GM18508 (cell line): Measurements from ENCODE around the gene PRR12.
"Not testable (repeated sequence)": the region's sequence is repeated elsewhere in the genome, so short reads cannot be mapped to it uniquely, and the experiment has no call there.

ENCODE experiments used
- ATAC-seq: cut with Tn5 transposase; IDR thresholded peaks from one replicate; pipeline ENCODE4 v1.9.1; 2021; ENCODE audit warnings: moderate number of reproducible peaks; ENCODE audit not compliant: insufficient read depth, unreplicated experiment

PRR12 gene

DNA sequence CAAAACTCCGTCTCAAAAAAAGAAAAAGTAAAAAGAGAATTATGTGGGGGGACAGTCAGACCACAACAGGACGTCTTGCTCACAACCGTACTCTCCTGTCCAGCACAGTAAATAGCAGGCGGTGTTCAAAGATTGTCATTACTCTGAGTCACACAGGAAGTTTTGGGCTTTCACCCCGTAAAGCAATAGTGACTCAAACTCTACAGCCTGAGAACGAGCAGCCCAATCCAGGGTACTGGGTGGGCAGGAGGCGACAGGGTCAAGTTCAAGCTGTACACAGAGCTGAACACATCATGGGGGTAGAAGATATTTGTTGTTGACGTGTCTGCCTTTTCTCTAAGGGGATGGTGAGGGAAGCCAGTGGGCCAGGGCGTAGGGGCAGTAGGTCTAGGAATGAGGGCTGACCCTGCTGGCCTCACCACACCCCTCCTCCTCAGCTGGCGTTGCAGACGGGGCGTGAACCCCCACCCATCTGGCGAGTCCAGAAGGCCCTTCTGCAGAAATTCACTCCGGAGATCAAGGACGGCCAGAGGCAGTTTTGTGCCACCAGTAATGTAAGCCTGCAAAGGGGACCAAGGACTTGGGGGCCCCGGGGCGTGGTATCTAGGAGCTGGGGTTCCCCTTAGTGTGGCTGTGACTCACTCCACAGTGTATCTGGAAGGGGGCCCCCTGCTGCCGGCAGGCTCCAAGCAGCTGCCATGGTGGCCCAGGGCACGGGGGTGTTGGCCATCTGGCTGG is 23.3 kb downstream of the PRR12 start:
- ATAC-seq: no peak

DNA sequence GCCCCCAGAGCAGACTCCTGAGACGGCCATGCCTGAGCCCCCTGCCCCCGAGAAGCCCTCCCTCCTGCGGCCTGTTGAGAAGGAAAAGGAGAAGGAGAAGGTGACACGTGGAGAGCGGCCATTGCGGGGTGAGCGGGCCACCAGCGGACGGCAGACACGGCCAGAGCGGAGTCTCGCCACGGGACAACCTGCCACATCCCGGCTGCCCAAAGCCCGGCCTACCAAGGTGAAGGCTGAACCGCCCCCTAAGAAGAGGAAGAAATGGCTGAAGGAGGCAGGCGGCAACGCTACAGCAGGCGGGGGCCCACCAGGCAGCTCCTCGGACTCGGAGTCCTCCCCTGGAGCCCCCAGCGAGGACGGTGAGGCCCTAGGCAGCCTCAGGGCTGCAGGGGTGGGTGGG is 24.9 kb downstream of the PRR12 start:
- ATAC-seq: no peak

DNA sequence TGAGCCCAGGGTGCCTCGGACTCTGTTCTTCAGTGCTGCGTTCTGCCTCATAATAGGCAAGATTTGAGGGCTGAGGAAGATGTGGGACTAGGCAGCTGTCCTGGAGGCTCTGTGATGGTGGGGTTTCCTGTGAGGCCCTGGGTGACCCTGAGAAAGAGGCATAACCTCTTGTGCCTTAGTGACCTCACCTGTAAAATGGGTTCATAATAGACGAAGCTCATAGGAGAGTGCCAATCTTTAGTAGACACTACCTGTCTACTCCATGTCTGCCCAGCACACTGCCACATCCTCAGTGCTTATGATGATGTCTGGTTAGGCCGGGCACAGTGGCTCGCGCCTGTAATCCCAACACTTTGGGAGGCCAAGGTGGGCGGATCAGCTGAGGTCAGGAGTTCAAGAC is 25.6 kb downstream of the PRR12 start:
- no peak for ATAC-seq

DNA sequence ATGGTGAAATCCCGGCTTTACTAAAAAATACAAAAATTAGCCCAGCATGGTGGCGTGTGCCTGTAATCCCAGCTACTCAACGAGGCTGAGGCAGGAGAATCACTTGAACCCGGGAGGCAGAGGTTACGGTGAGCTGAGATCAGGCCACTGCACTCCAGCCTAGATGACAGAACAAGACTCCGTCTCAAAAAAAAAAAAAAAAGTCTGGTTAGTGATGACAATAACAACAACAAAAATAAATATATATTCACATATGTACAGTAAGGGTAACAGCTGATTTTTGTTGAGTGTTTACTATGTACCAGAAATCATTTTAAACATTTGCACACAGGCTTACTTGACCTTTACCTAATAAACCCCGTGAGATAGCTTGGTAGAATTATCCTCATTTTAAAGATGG is 26.0 kb downstream of the PRR12 start:
- no peak for ATAC-seq

DNA sequence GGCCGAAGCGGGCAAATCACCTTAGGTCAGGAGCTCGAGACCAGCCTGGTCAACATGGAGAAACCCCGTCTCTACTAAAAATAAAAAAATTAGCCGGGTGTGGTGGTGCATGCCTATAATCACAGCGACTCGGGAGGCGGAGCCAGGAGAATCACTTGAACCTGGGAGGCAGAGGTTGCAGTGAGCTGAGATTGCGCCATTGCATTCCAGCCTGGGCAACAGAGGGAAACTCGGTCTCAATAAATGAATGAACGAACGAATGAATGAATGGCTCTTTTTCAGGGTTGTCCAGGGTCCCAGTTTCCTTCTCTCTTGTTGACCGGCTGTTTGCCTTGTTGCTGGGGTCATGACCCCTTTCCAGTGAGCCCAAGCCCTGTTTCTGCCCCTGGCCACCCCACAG is 26.9 kb downstream of the PRR12 start:
- not testable (repeated sequence) for ATAC-seq

DNA sequence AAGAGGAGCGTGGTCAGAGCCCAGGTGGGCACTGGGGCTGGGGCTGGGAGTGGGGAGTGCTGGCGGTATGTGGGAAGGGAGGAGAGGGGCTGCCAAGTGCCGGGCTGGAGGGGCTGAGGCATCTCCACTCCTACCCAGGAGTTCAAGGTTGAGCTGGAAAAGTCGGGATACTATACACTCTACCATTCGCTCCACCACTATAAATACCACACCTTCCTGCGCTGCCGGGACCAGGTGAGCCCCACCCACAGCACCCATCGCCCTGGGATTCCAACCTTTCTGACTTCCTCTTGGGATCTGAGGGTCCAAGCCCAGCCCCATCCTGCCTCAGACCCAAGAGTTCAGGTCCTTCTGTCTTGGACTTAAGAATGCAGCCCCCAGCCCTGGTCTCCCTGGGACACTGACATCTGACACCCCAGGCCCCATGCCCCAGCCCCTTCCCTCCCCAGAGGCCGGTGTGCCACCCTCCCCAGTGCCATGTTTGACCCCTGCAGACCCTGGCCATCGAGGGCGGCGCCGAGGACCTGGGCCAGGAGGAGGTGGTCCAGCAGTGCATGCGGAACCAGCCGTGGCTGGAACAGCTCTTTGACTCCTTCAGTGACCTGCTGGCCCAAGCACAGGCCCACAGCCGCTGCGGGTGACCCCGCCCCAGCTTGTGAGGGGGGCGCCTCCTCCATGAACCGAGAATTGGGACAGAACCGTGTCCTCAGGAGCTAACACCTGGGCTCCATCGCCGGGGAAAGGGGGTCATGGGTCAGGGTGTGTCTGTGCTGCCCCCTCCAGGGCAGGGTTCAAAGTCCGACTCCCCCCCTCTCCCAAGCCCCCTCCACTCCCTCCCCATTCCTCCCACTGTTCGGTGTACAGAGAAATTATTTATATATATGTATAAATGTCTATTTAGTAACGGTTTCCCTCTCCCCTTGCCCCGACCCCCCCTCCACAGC is 34.3 kb downstream of the PRR12 start:
- no peak for ATAC-seq

DNA sequence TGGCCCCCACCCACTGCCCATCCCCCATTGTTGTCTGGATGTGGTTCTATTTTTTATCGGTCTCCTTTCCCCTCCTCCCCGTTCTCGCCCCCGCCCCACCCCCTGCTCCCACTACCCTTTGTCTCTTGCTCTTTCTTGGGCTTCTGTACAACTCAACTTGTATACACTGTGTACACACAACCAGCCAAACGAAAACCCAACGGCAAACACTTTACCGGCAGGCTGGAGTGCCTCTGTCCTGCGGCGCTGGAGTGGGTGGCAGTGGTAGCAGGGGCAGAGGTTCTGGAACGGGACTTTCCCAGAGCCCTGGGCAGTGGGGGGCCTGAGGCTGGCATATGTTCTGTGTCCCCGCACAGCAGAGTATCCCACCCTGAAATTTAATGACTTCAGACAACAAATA is 35.2 kb downstream of the PRR12 start:
- ATAC-seq: no peak

DNA sequence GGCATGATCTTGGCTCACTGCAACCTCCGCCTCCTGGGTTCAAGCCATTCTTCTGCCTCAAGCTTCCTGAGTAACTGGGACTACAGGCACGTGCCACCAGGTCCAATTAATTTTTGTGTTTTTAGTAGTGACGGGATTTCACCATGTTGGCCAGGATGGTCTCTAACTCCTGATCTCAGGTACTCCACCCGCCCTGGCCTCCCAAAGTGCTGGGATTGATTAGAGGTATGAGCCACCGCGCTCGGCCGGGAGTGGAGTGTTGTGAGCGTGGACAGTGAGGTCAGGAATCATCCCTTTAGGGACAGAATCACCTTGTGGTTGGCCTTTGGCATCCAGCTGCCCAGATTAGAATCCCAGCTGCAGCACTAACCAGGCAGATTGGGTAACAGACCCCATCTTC is 38.7 kb downstream of the PRR12 start:
- no peak for ATAC-seq

DNA sequence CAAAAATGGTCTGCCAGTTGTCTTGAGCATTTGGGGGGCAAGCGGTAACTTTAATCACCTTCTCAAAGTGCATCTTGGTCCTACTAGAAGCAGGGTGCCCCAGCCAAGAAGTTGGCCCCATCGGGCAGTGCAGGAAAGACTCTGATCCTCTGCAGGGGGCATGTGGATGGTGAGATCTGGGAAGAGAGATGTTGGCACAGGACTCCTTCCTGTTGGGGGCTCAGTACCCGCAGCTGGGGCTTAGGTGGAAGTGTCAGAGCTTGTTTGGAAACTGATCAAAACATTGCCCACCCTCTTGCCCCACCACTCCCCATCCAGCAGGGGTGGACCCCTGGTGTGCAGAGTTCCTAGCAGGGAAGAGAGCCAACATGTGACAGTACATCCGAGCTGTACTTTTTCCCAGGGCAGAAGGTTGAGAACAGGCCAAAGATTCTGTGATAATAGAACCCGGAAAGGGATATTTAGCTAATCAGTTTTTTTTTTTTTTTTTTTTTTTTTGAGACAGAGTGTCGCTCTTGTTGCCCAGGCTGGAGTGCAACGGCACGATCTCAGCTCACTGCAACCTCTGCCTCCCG is 40.1 kb downstream of the PRR12 start:
- no peak for ATAC-seq

DNA sequence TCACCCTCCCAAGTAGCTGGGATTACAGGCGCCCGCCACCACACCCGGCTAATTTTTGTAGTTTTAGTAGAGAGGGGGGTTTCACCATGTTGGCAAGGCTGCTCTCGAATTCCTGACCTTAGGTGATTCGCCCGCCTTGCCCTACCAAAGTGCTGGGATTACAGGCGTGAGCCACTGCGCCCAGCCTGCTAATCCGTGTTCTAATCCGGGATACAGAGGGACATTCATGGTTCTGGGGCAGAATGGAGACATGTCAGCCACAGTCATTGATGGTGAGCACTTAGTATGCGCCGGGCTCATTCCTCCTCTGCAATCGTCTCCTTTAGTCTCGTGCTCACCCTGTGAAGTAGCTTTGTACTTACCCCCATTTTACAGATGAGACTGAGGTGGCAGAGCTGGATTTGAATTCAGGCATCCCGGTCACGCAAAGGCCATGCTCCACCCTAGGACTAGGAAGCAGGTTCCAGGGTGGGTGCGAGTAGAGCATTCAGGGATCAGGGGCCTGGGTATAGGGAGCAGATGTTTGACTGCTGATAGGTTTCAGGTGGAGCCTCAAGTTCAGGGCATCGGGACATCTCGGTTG is 40.7 kb downstream of the PRR12 start:
- ATAC-seq: no peak

DNA sequence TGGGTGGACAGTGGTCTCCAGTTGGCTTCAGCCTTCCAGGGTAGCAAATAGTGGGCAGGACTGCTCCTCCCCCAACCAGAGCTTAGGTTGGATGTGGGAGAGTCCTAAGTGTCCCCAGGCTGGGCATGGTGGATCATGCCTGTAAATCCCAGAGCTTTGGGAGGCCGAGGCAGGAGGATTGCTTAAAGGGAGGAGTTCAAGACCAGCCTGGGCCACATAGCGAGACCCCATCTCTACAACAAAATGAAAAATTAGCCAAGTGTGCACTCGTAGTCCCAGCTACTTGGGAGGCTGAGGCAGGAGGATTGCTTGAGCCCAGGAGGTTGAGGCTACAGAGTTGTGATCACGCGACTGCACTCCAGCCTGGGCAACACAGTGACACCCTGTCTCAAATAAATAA is 41.6 kb downstream of the PRR12 start:
- no peak for ATAC-seq

DNA sequence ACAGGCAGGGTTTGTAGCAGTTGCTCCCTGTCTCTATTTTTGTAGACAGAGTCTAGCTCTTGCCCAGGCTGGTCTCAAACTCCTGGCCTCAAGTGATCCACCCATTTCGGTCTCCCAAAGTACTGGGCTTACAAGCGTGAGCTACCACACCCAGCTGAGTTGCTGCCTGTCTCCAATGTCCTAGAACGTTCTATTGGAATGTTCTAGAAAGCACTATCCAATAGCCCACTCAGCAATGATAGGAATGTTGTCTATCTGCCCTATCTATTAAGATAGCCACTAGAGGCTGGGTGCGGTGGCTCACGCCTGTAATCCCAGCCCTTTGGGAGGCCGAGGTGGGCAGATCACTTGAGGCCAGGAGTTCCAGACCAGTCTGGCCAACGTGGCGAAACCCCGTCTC is 42.3 kb downstream of the PRR12 start:
- not testable (repeated sequence) for ATAC-seq

DNA sequence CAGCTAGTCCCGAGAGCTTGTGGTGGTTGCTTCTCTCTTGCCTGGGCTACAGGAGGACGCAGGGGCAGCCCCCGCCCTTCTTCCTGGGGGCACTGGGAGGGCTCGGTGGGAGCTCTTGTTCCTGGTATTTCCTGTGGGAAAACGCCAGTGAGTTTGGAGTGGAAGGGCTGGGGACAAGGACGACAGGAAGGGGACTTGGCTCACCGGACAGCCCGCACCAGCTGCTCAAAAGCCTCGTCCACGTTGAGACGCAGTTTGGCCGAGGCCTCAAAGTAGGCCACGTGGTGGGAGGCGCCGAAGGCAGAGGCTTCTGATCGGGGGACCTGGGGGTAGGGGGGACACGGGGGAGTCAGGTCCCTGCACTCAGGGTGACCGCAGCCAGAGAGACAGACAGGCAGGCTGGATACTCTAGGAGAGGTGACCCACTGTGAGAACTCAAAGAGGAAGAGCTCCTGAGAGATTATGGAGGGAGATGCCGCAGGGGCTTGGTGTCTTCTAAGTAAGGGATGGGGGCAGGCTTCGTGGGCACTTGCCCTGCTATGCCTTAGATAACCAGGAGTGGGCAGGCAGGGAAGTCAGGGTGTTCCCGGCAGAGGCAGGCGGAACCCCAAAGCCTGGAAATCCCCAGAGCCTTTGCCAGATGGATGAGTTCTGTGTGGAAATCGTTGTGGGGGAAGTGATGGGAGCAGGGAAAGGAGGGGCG is 44.7 kb downstream of the PRR12 start:
- ATAC-seq: no peak

DNA sequence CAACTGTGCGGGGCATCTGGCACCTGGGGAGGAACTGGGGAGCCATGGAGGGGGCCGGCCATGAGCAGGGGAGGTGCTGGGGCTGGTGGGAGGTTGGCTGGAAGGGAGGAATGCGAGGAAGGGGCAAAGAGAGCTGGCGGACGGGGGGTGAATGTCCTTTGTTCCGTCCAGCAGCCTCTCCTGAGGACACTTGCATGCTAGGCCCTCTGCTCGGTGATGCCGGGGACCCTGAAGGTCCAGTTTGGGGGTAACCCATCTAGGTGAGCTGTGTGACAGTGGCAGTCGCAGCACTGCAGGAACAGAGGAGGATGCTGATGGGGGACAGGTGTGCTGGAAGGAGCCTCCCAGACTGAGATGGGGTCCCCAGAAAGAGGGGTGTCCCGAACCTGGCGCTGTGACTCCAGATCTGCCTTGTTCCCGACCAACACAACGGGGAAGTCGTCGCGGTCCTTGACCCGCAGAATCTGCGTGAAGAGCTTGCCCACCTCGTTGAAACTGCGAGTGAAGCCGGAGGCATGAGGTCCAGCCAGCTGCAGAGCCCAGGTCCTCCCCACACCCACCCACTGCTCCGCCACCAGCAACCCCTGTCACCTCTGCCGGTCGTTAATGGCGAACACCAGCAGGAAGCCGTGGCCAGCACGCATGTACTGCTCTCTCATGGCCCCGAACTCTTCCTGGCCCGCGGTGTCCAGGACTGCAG is 45.4 kb downstream of the PRR12 start:
- no peak for ATAC-seq

DNA sequence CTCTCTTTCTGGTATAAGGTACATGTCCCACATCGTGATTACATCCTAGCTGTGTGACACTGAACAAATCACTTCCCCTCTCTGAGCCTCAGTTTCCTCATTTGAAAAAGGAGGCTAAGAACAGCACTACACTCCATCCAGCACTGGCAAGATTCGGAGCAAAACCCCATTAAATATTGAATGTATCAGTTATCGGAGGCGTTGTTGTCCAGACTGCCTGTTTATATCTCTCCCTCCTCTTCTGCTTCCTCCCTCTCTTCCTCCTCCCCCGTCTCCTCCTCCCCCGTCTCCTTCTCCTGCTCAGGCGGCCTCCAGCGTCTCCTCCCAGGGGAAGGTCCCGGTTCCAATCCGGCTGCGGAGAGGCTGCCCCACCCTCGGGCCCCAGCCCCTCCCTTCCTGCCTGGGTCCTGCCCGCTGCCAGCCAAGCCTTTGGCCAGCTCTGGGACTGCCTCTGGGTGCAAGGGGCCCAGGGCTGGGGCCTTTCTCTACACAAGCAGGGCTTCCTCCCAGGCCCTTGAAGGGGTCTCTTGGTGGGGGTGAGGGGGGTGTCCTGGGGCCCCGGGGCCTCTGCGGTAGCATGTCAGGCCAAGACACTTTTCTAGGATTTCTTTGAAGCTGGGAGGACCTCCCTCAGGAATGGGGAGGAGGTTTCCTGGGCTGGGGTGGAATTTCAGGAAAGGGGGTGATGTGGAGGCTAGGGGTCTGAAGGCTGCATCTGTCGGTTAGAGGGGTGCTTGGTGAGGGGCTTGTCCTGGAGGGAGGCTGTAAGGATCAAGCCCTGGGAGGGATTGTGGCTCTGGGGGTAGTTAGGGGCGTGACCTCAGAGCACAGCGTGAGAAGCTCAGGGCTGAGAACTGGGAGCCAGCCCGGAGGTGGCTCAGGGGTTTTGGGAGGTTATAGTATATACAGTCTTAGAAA is 47.1 kb downstream of the PRR12 start:
- ATAC-seq: no peak

DNA sequence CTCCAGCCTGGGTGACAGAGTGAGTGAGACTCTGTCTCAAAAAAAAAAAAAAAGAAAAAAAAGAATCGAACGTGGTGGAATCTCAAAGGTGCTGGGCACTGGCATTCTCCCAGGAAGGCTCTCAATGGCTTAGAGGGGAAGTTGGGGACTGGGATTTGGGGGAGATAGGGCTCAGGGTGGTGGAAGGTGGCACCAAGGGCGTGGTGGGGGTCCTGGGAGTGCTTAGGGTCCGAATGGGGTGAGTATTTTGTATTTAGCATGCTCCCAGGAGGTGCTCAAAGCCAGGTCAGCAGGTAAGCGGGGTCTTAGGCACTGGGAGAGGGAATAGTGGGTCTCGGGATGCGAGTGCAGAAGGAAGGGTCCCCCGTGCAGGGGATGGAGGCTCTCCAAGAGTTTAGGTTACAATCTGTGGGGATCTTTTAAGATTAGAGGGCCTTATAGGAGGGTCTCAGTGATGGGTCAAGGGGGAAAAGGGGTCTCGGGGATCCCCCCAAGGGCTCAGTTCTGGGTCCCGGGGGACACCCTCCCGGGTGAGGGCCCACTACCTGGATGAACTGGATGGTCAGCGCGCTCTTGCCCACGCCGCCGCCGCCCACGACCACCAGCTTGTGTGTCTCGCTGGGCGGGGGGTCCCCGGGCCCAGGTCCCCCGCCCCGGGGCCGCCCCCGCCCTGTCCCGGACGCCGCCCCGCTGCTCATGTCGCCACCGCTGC is 48.6 kb downstream of the PRR12 start:
- no peak for ATAC-seq

DNA sequence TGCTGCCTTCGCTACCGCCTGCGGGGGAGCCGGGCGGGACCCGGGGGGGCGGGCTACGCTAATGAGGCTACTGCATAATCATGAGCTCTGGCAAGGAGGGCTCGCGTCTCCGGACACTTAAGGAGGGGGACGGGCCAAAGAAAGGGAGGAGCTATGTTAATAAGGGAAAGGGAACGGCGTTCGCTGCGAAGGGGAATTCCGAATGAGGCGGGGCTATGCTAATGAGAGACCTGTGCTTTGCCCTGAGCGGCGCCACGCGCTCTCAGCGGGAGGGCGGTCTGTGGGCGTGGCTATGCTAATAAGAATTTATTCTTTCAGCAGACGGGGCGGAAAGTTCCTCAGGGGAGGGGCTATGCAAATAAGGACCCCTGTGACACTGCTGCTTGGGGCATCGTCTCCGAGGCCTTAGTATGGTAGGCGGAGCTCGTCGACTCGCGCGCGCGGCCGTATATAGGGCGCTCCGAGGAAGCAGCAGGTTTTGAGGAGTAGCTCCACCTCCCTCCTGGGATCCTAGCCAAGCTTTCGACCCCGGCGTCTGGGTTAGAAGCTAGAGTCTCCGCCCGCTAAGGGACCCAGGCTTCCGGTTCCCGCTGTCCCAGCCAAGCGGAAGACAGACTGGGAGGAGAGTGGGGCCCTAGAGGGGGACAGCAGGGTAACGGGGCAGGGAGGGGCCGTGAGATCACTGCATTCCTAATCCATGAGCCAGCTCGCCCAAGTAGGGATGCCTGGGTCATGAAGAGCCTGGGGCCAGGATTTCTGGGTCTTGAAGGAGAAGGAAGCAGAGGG is 49.3 kb downstream of the PRR12 start, which contains the start of gene RRAS:
RRAS (minus strand) TSS at position 31 of the 786 bp plus-strand sequence. CDS start 45 bp downstream, outside the sequence.
- ATAC-seq: peak; percentile 57
